ENCODE data around the gene ENTR1.
"Not testable (repeated sequence)": the region's sequence is repeated elsewhere in the genome, so short reads cannot be mapped to it uniquely, and the experiment has no call there.

DNA sequence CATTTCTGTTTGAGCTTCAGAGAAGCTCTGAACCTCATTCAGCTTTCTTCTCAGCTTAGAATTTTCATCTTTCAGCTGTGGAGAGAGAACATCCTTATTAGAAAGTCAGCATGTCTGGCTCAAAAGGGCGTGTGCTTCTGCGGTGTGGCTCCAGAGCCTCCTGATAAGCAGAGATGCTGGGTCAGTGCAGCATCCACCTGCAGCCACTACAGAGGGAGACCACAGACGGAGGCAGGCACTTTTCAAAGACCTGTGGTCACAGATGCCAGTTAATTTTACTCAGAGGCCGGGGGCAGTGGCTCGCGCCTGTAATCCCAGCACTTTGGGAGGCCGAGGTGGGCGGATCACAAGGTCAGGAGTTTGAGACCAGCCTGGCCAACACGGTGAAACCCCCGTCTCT lies 4.5 kb downstream of the ENTR1 start:
- TF ChIP-seq POLR2A, POLR2AphosphoS5, EP300 (IDR thresholded peaks at IDR 0.05): not testable (repeated sequence)
- TF ChIP-seq, protein P1, sequence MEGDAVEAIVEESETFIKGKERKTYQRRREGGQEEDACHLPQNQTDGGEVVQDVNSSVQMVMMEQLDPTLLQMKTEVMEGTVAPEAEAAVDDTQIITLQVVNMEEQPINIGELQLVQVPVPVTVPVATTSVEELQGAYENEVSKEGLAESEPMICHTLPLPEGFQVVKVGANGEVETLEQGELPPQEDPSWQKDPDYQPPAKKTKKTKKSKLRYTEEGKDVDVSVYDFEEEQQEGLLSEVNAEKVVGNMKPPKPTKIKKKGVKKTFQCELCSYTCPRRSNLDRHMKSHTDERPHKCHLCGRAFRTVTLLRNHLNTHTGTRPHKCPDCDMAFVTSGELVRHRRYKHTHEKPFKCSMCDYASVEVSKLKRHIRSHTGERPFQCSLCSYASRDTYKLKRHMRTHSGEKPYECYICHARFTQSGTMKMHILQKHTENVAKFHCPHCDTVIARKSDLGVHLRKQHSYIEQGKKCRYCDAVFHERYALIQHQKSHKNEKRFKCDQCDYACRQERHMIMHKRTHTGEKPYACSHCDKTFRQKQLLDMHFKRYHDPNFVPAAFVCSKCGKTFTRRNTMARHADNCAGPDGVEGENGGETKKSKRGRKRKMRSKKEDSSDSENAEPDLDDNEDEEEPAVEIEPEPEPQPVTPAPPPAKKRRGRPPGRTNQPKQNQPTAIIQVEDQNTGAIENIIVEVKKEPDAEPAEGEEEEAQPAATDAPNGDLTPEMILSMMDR (IDR thresholded peaks at IDR 0.05), result not testable (repeated sequence)
